ENCODE results near the gene MCTP1. TPM values are rescaled to one million over a fixed set of nuclear protein-coding genes. Genes with fewer than 3 reads are reported as not detected.

MCTP1 gene
- total RNA-seq, 1 donor from 2014 or later, result 3.7 TPM

DNA sequence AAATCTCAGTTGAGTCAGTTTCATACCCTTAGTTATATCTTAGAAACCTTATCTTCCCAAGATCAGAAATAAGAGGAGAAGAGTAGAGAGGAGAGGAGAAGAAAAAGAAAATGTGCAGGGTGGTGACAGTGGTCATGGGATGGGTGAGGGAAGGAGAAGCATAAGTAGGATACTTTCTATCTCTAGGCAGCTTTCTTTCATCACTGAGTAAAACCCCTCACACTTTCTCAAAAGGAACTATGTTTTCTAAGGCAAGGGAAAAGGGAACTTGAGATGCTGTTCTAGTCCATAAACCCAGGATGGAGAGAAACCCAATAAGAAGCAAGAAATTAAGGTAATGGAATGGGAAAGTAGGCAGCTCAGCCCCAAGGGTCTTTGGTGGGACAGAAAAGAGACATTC is 225.3 kb downstream of the MCTP1 start:
- H3K27me3 ChIP-seq, result no peaks in the 10 kb centered on the region
- H4K20me1 ChIP-seq (ENCODE audit: low read depth), result no peaks in the 10 kb centered on the region
- H3K27ac ChIP-seq, result no peak overlapping the region
- H3K9ac ChIP-seq, result no peak overlapping the region
- H3K4me1 ChIP-seq, result no peaks in the 10 kb centered on the region
- no peak overlapping the region for H3K4me3 ChIP-seq
- H3K36me3 ChIP-seq, result no peaks in the 10 kb centered on the region
- TF ChIP-seq, protein P1, sequence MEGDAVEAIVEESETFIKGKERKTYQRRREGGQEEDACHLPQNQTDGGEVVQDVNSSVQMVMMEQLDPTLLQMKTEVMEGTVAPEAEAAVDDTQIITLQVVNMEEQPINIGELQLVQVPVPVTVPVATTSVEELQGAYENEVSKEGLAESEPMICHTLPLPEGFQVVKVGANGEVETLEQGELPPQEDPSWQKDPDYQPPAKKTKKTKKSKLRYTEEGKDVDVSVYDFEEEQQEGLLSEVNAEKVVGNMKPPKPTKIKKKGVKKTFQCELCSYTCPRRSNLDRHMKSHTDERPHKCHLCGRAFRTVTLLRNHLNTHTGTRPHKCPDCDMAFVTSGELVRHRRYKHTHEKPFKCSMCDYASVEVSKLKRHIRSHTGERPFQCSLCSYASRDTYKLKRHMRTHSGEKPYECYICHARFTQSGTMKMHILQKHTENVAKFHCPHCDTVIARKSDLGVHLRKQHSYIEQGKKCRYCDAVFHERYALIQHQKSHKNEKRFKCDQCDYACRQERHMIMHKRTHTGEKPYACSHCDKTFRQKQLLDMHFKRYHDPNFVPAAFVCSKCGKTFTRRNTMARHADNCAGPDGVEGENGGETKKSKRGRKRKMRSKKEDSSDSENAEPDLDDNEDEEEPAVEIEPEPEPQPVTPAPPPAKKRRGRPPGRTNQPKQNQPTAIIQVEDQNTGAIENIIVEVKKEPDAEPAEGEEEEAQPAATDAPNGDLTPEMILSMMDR (IDR thresholded peaks at IDR 0.05), result no peak
- TF ChIP-seq EZH2phosphoT487 (IDR thresholded peaks at IDR 0.05) (no peak), EZH2 (IDR thresholded peaks at IDR 0.05) (no peak)
- no peaks in the 10 kb centered on the region for H3K79me2 ChIP-seq (ENCODE audit: low read depth)
- no peaks in the 10 kb centered on the region for H3K9me3 ChIP-seq (ENCODE audit: low read depth)
- peaks cover 3% of the 10 kb centered on the region for H3K9me3 Mint-ChIP-seq
- no peak overlapping the region for H3K27ac Mint-ChIP-seq
- no peak for DNase-seq (ENCODE audit: low spot score)
- no peaks in the 10 kb centered on the region for H3F3A ChIP-seq (ENCODE audit: low read depth)
- no peak overlapping the region for H3K4me2 ChIP-seq
- H2AFZ ChIP-seq (replicated peaks), result no peak overlapping the region
- H3K4me1 Mint-ChIP-seq, result peaks cover 21% of the 10 kb centered on the region
- peaks cover 2% of the 10 kb centered on the region for H3K27me3 Mint-ChIP-seq (ENCODE audit: insufficient read depth, low read depth)
- H3K36me3 Mint-ChIP-seq, result peaks cover 2% of the 10 kb centered on the region
- H3K4me3 Mint-ChIP-seq, result no peak overlapping the region

DNA sequence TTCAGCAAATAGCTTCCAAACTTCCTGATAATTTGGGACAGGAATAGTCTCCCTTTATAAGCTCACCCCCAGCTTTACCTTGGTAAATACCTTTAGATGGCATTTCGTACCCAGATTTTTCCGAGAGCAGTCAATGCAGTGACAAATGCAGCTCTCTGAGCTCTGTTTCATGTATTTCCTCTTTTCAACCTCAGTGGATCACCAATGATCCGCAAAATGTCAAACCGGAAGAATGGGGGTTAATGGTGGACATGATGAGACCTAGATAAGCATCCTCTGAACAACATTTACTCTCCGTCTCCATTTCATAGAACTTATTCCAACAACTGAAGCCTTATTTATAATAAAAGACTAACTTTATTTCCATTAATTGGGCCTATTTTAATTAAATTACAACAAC is 227.3 kb downstream of the MCTP1 start:
- H3K36me3 ChIP-seq, result no peaks in the 10 kb centered on the region
- Mint-ChIP-seq H3K36me3 (peaks cover 2% of the 10 kb centered on the region), H3K9me3 (peaks cover 3% of the 10 kb centered on the region), H3K27me3 (ENCODE audit: insufficient read depth, low read depth) (peaks cover 2% of the 10 kb centered on the region), H3K4me1 (peaks cover 9% of the 10 kb centered on the region), H3K27ac (no peak overlapping the region), H3K4me3 (no peak overlapping the region)
- H4K20me1 ChIP-seq (ENCODE audit: low read depth), result no peaks in the 10 kb centered on the region
- no peaks in the 10 kb centered on the region for H3F3A ChIP-seq (ENCODE audit: low read depth)
- H3K27me3 ChIP-seq, result no peaks in the 10 kb centered on the region
- no peak overlapping the region for H3K9ac ChIP-seq
- no peak overlapping the region for H3K27ac ChIP-seq
- H3K4me1 ChIP-seq, result no peaks in the 10 kb centered on the region
- H2AFZ ChIP-seq (replicated peaks), result no peak overlapping the region
- H3K79me2 ChIP-seq (ENCODE audit: low read depth), result no peaks in the 10 kb centered on the region
- H3K4me3 ChIP-seq, result no peak overlapping the region
- TF ChIP-seq EZH2phosphoT487 (IDR thresholded peaks at IDR 0.05) (no peak), EZH2 (IDR thresholded peaks at IDR 0.05) (no peak)
- TF ChIP-seq, protein P1 (IDR thresholded peaks at IDR 0.05), result no peak
- H3K4me2 ChIP-seq, result no peak overlapping the region
- no peaks in the 10 kb centered on the region for H3K9me3 ChIP-seq (ENCODE audit: low read depth)
- DNase-seq (ENCODE audit: low spot score), result no peak

DNA sequence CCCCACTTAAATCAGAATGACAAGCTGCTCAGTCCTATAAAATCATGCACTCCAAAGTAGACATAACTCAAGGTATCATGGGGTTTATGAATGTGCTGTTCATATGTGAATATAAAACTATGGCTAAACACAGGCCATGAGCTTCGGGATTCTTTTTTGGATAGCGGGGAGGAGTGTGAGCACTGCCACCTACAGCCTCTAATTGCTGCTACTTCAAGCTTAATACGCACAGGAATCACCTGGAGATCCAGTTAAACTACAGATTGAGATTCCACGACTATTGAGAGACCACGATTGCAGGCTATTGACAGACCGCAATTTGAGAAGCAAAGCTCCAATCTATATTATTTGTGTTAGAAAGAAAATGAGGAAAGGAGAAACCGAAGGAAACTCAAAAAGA is 231.6 kb downstream of the MCTP1 start:
- H3K27ac ChIP-seq, result no peak overlapping the region
- no peaks in the 10 kb centered on the region for H3F3A ChIP-seq (ENCODE audit: low read depth)
- Mint-ChIP-seq H3K9me3 (no peaks in the 10 kb centered on the region), H3K27me3 (ENCODE audit: insufficient read depth, low read depth) (no peaks in the 10 kb centered on the region), H3K4me3 (no peak overlapping the region), H3K27ac (no peak overlapping the region), H3K36me3 (no peaks in the 10 kb centered on the region), H3K4me1 (peaks cover 6% of the 10 kb centered on the region)
- no peaks in the 10 kb centered on the region for H3K79me2 ChIP-seq (ENCODE audit: low read depth)
- TF ChIP-seq, protein P1 (IDR thresholded peaks at IDR 0.05), result no peak
- TF ChIP-seq EZH2 (IDR thresholded peaks at IDR 0.05) (no peak), EZH2phosphoT487 (IDR thresholded peaks at IDR 0.05) (no peak)
- no peaks in the 10 kb centered on the region for H3K27me3 ChIP-seq
- no peaks in the 10 kb centered on the region for H3K36me3 ChIP-seq
- no peak overlapping the region for H3K4me2 ChIP-seq
- H3K9ac ChIP-seq, result no peak overlapping the region
- H2AFZ ChIP-seq (replicated peaks), result no peak overlapping the region
- no peaks in the 10 kb centered on the region for H3K9me3 ChIP-seq (ENCODE audit: low read depth)
- no peaks in the 10 kb centered on the region for H4K20me1 ChIP-seq (ENCODE audit: low read depth)
- no peak overlapping the region for H3K4me3 ChIP-seq
- H3K4me1 ChIP-seq, result no peaks in the 10 kb centered on the region
- DNase-seq (ENCODE audit: low spot score), result no peak

All from neural progenitor cell (in vitro differentiated cells).